ENCODE results near the gene AMPD2. TPM values are rescaled to one million over a fixed set of nuclear protein-coding genes. Genes with fewer than 3 reads are reported as not detected.
A peak's percentile ranks its signal among the peaks of the same experiment; 100 is the strongest.

AMPD2 gene
- total and polyA plus RNA-seq, 2 donors (not counting 3 experiments of a cell fraction or from before 2014, with no cell fraction given) = 69.4 TPM

- Histone ChIP-seq H3K4me1 (ENCODE audit: control insufficient read depth, extremely low read depth, insufficient read depth, low read length) (peaks cover 49% of the 10 kb centered on the region), H3K4me3 (replicated peaks in 1 of 3; ENCODE audit: insufficient read depth in 1 of 3, low read depth in 1 of 3, low read length in 3 of 3) (peak overlapping the region; percentile 74 to 83 (median 76)), H4K20me1 (replicated peaks; ENCODE audit: control insufficient read depth, extremely low read depth, insufficient read depth, low read length) (no peaks in the 10 kb centered on the region), H2AFZ (ENCODE audit: low read depth, low read length) (no peak overlapping the region), H3K27ac (ENCODE audit: insufficient read depth, low read depth, low read length) (peak overlapping the region; percentile 97), H3K36me3 (ENCODE audit: control insufficient read depth in 2 of 2, extremely low read depth in 1 of 2, insufficient read depth in 2 of 2, low read length in 2 of 2) (no peaks in the 10 kb centered on the region), H3K9ac (replicated peaks; ENCODE audit: extremely low read depth, insufficient read depth, low read length) (peak overlapping the region; percentile 96), H3K9me1 (replicated peaks; ENCODE audit: control insufficient read depth, extremely low read depth, insufficient read depth, low read length) (no peaks in the 10 kb centered on the region), H3K27me3 (ENCODE audit: control insufficient read depth in 2 of 2, insufficient read depth in 2 of 2, low read length in 2 of 2) (no peaks in the 10 kb centered on the region), H3K79me2 (ENCODE audit: control insufficient read depth, insufficient read depth, low read length) (peaks cover 51% of the 10 kb centered on the region), H3K9me3 (replicated peaks; ENCODE audit: control insufficient read depth, insufficient read depth, low read length) (no peaks in the 10 kb centered on the region), H3K4me2 (ENCODE audit: insufficient read depth, low read length) (peak overlapping the region; percentile 87)
- intact Hi-C loops (cut with micrococcal nuclease) (loop anchor here (1.0 kb wide), 1 partner anchor 75 kb away; no protein-coding TSS in a partner anchor), dilution Hi-C loops (cut with MboI; ENCODE audit: extremely low pct_ligation_motif_present, low sequenced_read_pairs) (no loop called here)
- FAIRE-seq = peak; percentile 97
- ChIA-PET POLR2A (interaction anchor here (1.4 kb wide), 1 partner anchor 72 kb away, joined by 6 read pairs; the partner anchor contains the start of gene GNAI3), CTCF (interaction anchor here (0.9 to 2.4 kb wide), 7 partner anchors 9 to 154 kb away, joined by 3 to 28 read pairs (median 11); partner anchors contain the start of gene GNAI3)
- peak; percentile 95 for DNase-seq (ENCODE audit: low read depth, low spot score)
- TF ChIP-seq POLR2A (IDR thresholded peaks at IDR 0.05; ENCODE audit: low read depth, low read length) (no peak), GATA2 (IDR thresholded peaks at IDR 0.05; ENCODE audit: insufficient read depth, insufficient read length, low read depth, low read length) (no peak), MAX (IDR thresholded peaks at IDR 0.05; ENCODE audit: insufficient read depth, insufficient read length) (peak; percentile 28), MYC (IDR thresholded peaks at IDR 0.05; ENCODE audit: low read depth, low read length) (peak; percentile 18), POLR2AphosphoS5 (IDR thresholded peaks at IDR 0.05; ENCODE audit: insufficient read depth, low read depth, low read length) (peak; percentile 41), JUN (IDR thresholded peaks at IDR 0.05; ENCODE audit: borderline replicate concordance, insufficient read depth, insufficient read length, low read depth) (no peak), EZH2 (IDR thresholded peaks at IDR 0.05; ENCODE audit: borderline replicate concordance, low read depth, low read length, severe bottlenecking) (no peak), FOS (IDR thresholded peaks at IDR 0.05; ENCODE audit: borderline replicate concordance, insufficient read depth, low read length) (no peak)
- TF ChIP-seq, protein P1, sequence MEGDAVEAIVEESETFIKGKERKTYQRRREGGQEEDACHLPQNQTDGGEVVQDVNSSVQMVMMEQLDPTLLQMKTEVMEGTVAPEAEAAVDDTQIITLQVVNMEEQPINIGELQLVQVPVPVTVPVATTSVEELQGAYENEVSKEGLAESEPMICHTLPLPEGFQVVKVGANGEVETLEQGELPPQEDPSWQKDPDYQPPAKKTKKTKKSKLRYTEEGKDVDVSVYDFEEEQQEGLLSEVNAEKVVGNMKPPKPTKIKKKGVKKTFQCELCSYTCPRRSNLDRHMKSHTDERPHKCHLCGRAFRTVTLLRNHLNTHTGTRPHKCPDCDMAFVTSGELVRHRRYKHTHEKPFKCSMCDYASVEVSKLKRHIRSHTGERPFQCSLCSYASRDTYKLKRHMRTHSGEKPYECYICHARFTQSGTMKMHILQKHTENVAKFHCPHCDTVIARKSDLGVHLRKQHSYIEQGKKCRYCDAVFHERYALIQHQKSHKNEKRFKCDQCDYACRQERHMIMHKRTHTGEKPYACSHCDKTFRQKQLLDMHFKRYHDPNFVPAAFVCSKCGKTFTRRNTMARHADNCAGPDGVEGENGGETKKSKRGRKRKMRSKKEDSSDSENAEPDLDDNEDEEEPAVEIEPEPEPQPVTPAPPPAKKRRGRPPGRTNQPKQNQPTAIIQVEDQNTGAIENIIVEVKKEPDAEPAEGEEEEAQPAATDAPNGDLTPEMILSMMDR (IDR thresholded peaks at IDR 0.05; ENCODE audit: extremely low read depth in 1 of 2, insufficient read depth in 1 of 2, low read depth in 1 of 2, low read length in 2 of 2) = no peak
- BruUV-seq (replicated peaks) = no TSS peak
Observed at GRCh38 chr1:109620841-109621286, 1.2 kb downstream of the AMPD2 start.
